Mammary epithelial cell (primary cell): ENCODE data around the gene SHB.

Experiments
- EZH2 ChIP-seq: IDR thresholded peaks from 2 replicates; pipeline ENCODE4 v1.6.1; 2012; ENCODE audit warnings: low read length, inconsistent platforms, borderline replicate concordance
- TF ChIP-seq, protein P1 (sequence below), 2 donors: IDR thresholded peaks in 1 of 2; conservative IDR thresholded peaks in 1 of 2; 2 replicates each; pipeline ENCODE4 v1.5.1; 2011 to 2012; ENCODE audit warnings: inconsistent platforms in 2 of 2, low read length in 2 of 2, mild to moderate bottlenecking in 2 of 2, control low read depth in 1 of 2, low read depth in 1 of 2; ENCODE audit not compliant: insufficient read depth in 1 of 2; ENCODE audit errors: extremely low read depth in 1 of 2

DNA sequence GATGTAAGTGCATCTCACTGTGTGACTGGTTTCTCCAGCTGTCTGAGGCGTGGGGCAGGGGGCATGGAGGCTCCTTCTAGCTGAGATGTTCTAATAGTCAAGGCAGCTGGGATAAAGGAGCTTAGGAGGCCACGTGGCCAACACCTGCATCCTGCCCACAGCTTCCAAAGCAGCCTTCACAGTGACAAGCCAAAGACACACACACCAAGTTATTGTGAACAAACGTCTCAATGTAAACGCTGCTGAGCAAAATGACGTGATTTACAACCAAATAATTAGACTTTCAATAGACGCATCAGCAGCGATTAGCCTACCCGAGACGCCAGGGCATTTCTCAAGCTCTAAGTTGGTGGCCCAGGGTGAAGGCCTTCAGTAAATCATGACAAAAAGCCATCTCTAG lies 141.9 kb downstream of the SHB start:
- TF ChIP-seq, protein P1, sequence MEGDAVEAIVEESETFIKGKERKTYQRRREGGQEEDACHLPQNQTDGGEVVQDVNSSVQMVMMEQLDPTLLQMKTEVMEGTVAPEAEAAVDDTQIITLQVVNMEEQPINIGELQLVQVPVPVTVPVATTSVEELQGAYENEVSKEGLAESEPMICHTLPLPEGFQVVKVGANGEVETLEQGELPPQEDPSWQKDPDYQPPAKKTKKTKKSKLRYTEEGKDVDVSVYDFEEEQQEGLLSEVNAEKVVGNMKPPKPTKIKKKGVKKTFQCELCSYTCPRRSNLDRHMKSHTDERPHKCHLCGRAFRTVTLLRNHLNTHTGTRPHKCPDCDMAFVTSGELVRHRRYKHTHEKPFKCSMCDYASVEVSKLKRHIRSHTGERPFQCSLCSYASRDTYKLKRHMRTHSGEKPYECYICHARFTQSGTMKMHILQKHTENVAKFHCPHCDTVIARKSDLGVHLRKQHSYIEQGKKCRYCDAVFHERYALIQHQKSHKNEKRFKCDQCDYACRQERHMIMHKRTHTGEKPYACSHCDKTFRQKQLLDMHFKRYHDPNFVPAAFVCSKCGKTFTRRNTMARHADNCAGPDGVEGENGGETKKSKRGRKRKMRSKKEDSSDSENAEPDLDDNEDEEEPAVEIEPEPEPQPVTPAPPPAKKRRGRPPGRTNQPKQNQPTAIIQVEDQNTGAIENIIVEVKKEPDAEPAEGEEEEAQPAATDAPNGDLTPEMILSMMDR (conservative IDR thresholded peaks at IDR 0.05 in 1 of 2, IDR thresholded peaks at IDR 0.05 in 1 of 2; ENCODE audit: extremely low read depth in 1 of 2, insufficient read depth in 1 of 2, low read depth in 1 of 2, low read length in 2 of 2): no peak
- TF ChIP-seq EZH2: no peak
